Activated naive CD4-positive, alpha-beta T cell treated with anti-CD3 and anti-CD28 coated beads, Interleukin-2, amount 50 U/mL, for 16 hours (primary cell): ENCODE data around the gene PLXDC1.
A peak's percentile ranks its signal among the peaks of the same experiment; 100 is the strongest.
"Not testable (repeated sequence)": the region's sequence is repeated elsewhere in the genome, so short reads cannot be mapped to it uniquely, and the experiment has no call there.

ENCODE experiments used
- DNase-seq: peaks from one replicate; pipeline ENCODE4 v3.0.0-alpha.2; 2020

PLXDC1 gene

GRCh38 chr17:39151943-39152818 is 744 bp upstream of the PLXDC1 start:
- DNase-seq, result peak; percentile 37

GRCh38 chr17:39150795-39151149 is 665 bp downstream of the PLXDC1 start:
- DNase-seq, result no peak

- no peak for DNase-seq
These were observed 1.3 kb downstream of the PLXDC1 start for GRCh38 chr17:39150104-39150634.

- DNase-seq, result no peak
These were observed 3.9 kb downstream of the PLXDC1 start for GRCh38 chr17:39147221-39148185.

DNA sequence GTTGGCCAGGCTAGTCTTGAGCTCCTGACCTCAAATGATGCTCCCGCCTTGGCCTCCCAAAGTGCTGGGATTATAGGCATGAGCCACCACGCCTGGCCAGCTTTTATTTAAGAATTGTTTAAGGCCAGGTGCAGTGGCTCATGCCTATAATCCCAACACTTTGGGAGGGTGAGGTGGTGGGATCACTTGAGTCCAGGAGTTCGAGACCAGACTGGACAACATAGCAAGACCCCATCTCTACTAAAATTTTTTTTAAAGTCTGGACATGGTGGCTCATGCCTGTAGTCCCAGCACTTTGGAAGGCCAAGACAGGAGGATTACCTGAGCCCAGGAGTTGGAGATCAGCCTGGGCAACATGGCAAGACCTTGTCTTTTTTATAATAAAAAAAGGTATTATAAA is 5.2 kb downstream of the PLXDC1 start:
- no peak for DNase-seq

- no peak for DNase-seq
These were observed 6.3 kb downstream of the PLXDC1 start for GRCh38 chr17:39145143-39145542.

DNA sequence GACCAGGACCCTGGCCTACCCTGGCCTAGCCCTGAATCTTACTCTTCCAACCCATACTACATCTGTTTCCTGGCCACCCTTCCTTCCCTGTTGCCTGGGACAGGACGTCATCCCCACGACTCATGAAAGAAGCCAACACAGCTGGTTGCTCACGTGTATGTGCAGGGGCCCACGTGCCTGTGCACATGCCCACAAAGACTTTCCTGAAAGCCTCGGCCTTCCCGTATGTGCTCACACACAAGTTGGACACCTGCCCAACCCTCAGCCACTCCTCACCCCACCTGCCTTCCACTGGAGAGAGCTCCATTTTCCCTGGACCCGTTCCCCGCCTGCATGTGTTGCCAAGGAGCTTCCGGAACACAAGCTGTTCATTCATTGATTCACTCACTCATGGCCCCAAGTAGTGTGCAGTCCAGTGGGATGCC is 7.0 kb downstream of the PLXDC1 start:
- DNase-seq, result no peak

DNA sequence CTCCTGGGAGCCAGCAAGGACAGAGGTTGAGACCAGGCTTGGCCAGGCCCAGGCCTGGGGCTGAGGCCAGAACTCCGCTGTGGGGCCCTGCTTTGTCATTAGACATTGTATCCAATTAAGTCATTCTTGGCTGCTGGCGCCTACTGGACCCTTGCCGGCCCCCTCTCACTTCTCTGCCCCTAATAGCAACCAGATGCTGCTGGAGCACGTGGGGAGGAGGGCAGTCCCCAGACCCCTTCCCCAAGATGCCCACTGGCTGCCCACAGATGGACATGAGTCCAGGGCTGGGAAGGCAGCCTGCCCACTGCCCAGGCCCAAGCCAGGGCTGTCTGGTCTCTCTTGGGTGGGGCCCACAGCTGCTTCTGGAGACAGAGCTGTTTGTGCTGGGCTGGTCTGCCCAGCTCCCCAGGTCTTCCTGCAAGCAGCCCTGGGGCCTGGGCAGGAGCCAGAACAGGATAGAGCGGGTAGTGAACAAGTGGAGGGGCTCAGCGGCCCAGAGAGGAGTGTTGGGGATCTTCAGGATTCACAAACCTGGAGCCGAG is 7.8 kb downstream of the PLXDC1 start:
- no peak for DNase-seq

GRCh38 chr17:39141915-39142664 is 9.3 kb downstream of the PLXDC1 start:
- DNase-seq, result no peak

DNA sequence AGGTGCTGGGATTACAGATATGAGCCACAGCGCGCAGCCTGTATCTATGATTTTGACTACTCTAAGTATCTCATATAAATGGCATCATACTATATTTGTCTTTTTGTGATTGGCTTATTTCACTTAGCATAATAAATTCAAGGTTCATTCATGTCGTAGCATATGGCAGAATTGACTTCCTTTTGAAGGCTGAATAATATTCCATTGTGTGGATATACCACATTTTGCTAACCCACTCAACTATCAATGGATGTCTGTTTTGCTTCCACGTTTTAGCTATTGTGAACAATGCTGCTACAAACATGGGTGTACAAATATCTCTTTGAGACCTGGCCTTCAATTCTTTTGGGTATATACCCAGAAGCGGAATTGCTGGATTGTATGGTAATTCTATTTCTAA is 10.1 kb downstream of the PLXDC1 start:
- DNase-seq, result no peak

- DNase-seq, result no peak
These were observed 11.9 kb downstream of the PLXDC1 start for GRCh38 chr17:39139561-39139960.

DNA sequence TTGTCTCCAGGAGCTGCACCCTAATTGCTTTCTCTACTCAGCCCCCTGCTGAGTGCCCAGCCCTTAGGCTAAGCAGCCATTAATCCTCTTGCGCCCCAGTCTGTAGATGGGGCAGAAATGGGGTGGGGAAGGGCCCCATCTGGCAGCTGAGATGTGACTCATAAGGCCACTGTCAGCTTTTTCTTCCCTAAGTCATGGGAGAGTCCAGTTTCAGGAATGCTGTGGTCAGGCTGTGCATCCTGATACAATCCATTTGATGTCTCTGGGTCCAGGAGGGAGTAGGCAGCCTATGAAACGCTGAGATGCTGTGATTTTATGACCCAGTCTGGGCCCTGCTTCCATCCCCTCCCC is 12.3 kb downstream of the PLXDC1 start:
- DNase-seq, result no peak

GRCh38 chr17:39138431-39139160 is 12.8 kb downstream of the PLXDC1 start:
- DNase-seq, result no peak

DNA sequence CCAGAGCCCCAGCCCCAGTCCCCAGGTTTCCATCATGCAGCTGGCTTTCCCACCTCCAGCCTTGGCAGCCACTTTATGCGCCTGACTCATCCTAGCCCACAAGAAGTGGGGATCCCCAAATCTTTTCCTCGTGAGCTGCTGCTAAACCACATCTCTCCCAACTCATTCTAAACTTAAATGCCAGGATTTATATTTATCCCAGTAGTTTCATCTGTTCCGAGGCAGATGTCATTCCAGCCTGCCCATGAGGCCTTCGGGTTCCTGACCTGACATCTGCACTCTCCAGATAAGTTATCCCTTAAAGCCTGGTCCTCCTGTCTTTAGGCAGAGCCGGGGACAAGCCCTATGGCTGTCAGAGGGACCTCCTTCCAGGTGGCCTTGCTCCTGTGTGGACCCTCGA is 16.6 kb downstream of the PLXDC1 start:
- no peak for DNase-seq

DNA sequence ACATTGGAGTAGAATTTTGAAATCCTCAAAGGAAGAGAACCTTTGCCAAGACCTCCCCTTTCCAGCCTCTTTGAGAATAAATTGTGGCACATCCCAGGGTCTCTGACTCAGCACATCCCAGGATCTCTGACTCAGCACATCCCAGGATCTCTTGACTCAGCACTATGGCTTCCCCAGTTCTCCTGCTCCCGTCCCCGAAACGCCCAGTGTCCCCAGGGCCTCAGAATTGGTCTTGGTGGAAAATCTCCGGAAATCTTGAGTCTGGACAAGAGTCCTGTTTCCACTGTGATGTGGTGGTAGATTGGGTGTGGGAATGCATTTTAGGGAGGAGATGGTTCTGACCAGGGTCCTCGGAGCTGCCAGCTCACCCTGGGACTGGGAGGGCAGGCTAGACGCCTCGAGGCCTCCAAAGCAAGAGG is 19.2 kb downstream of the PLXDC1 start:
- DNase-seq, result no peak

DNA sequence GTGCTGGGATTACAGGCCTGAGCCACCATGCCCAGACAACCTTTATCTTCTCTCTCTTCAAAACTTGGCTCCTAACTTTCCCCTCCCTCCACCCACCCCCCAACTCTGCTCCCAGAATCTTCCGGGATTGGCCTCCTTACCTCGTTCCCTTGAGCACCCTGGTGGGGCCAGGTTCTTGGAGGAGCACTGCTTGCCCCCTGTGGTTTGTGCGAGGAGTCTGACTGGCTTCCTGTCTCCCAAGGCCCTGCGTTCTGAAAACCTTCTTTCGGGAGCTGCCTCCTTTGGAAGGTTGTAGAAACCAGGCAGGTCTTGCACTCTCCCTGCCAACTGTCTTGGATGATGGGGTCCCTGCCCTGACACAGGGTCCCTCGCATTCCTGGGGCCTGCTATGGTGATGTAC is 19.8 kb downstream of the PLXDC1 start:
- no peak for DNase-seq

GRCh38 chr17:39130205-39130604 is 21.2 kb downstream of the PLXDC1 start:
- no peak for DNase-seq

GRCh38 chr17:39129544-39129943 is 21.9 kb downstream of the PLXDC1 start:
- not testable (repeated sequence) for DNase-seq

- no peak for DNase-seq
These were observed 25.0 kb downstream of the PLXDC1 start for GRCh38 chr17:39126436-39126835.

GRCh38 chr17:39125143-39125875 is 26.1 kb downstream of the PLXDC1 start:
- DNase-seq, result no peak

GRCh38 chr17:39123627-39124026 is 27.8 kb downstream of the PLXDC1 start:
- DNase-seq, result no peak
